Loucy (cell line): ENCODE results near the gene PNMA6A.
"Not testable (repeated sequence)": the region's sequence is repeated elsewhere in the genome, so short reads cannot be mapped to it uniquely, and the experiment has no call there.

Source experiments
- H2AFZ ChIP-seq: fragments of 200-600 bp; sonication (generic); 2 replicates; pipeline ENCODE4 v1.6.0; 2016; ENCODE audit warnings: antibody characterized with exemption, mild to moderate bottlenecking, low read length, moderate library complexity
- H3F3A ChIP-seq: fragments of 200-600 bp; 2 replicates; pipeline ENCODE4 v1.6.0; 2016; ENCODE audit warnings: antibody characterized with exemption, low read depth, mild to moderate bottlenecking
- H3K27me3 ChIP-seq: fragments of 200-600 bp; sonication (generic); 2 replicates; pipeline ENCODE4 v1.6.1; 2014; ENCODE audit warnings: low read length, mild to moderate bottlenecking; ENCODE audit not compliant: insufficient read depth, poor library complexity, severe bottlenecking
- H3K36me3 ChIP-seq: fragments of 200-600 bp; sonication (generic); 2 replicates; pipeline ENCODE4 v1.6.1; 2016; ENCODE audit warnings: low read length; ENCODE audit not compliant: insufficient read depth
- H3K4me1 ChIP-seq: fragments of 200-600 bp; sonication (generic); 2 replicates; pipeline ENCODE4 v1.5.1; 2014; ENCODE audit warnings: low read length, mild to moderate bottlenecking; ENCODE audit not compliant: insufficient read depth, poor library complexity, severe bottlenecking
- H3K4me2 ChIP-seq: fragments of 200-600 bp; sonication (generic); 2 replicates; pipeline ENCODE4 v1.6.0; 2014; ENCODE audit warnings: antibody characterized with exemption, low read length, low read depth, mild to moderate bottlenecking; ENCODE audit not compliant: poor library complexity, severe bottlenecking
- H3K4me3 ChIP-seq: fragments of 200-600 bp; sonication (generic); 2 replicates; pipeline ENCODE4 v1.5.1; 2014; ENCODE audit warnings: low read length, mild to moderate bottlenecking, mixed read lengths; ENCODE audit not compliant: poor library complexity, severe bottlenecking
- H3K79me2 ChIP-seq: fragments of 200-600 bp; sonication (generic); 2 replicates; pipeline ENCODE4 v1.6.1; 2014; ENCODE audit warnings: low read length; ENCODE audit not compliant: insufficient read depth
- H3K9ac ChIP-seq: fragments of 200-600 bp; sonication (generic); 2 replicates; pipeline ENCODE4 v1.6.0; 2014; ENCODE audit warnings: mild to moderate bottlenecking, low read depth, low read length, moderate library complexity; ENCODE audit not compliant: poor library complexity, severe bottlenecking
- H3K9me2 ChIP-seq: fragments of 200-600 bp; sonication (generic); replicated peaks from 2 replicates; pipeline ENCODE4 v1.6.1; 2016; ENCODE audit warnings: low read depth, low read length, mixed read lengths
- H3K9me3 ChIP-seq: fragments of 200-600 bp; sonication (generic); 2 replicates; pipeline ENCODE4 v1.6.1; 2014; ENCODE audit warnings: mild to moderate bottlenecking, antibody characterized with exemption, low read length, low read depth; ENCODE audit not compliant: insufficient read depth
- H4K20me1 ChIP-seq: fragments of 200-600 bp; sonication (generic); 2 replicates; pipeline ENCODE4 v1.6.0; 2014; ENCODE audit warnings: antibody characterized with exemption, low read length, mild to moderate bottlenecking; ENCODE audit not compliant: insufficient read depth, poor library complexity, severe bottlenecking
- EZH2phosphoT487 ChIP-seq: fragments of 200-600 bp; IDR thresholded peaks from 2 replicates; pipeline ENCODE4 v1.6.1; 2018; ENCODE audit warnings: antibody characterized with exemption, mild to moderate bottlenecking, moderate library complexity, borderline replicate concordance
- TF ChIP-seq, protein P1 (sequence below): fragments of 200-600 bp; sonication (generic); conservative IDR thresholded peaks from 2 replicates; pipeline ENCODE4 v1.5.1; 2014; ENCODE audit warnings: mild to moderate bottlenecking, antibody characterized with exemption, low read length

PNMA6A gene

DNA sequence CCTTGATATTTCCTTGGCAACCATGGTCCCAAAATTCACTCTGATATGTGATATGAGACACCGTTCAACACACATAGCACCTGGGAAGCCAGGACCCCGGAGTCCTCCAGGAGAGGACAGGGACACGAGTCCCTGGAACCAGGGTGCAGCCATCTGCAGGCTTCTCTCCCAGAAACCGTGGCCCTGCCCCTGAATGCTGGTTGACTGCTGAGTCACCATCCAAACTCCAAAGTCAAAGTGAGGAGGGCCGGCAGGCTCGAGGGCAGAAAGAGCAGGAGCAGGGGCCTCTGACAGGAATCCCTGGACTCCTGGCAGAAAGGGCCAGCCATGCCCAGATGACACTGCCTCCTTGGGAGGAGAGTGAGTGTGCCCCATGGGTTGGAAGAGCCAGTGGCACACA lies 6.9 kb upstream of the PNMA6A start:
- H3K4me2 ChIP-seq: no peak overlapping the region
- no peak overlapping the region for H3K9ac ChIP-seq
- no peak for TF ChIP-seq EZH2phosphoT487
- no peaks in the 10 kb centered on the region for H3F3A ChIP-seq
- H4K20me1 ChIP-seq: no peaks in the 10 kb centered on the region
- H3K4me1 ChIP-seq: no peaks in the 10 kb centered on the region
- no peaks in the 10 kb centered on the region for H3K9me2 ChIP-seq
- no peak overlapping the region for H3K4me3 ChIP-seq
- H3K36me3 ChIP-seq: no peaks in the 10 kb centered on the region
- no peak overlapping the region for H2AFZ ChIP-seq
- no peaks in the 10 kb centered on the region for H3K79me2 ChIP-seq
- no peaks in the 10 kb centered on the region for H3K27me3 ChIP-seq
- no peaks in the 10 kb centered on the region for H3K9me3 ChIP-seq

GRCh38 chrX:153066402-153066801 lies 5.9 kb upstream of the PNMA6A start:
- H3K9me2 ChIP-seq, H3F3A ChIP-seq, H3K9me3 ChIP-seq: not testable (repeated sequence)

GRCh38 chrX:153073331-153073730 lies 1.1 kb downstream of the PNMA6A start:
- not testable (repeated sequence) for H3K36me3 ChIP-seq, H3K4me1 ChIP-seq, H3K4me2 ChIP-seq, H3F3A ChIP-seq, H3K9ac ChIP-seq, H2AFZ ChIP-seq, H4K20me1 ChIP-seq, H3K9me2 ChIP-seq, H3K9me3 ChIP-seq, H3K79me2 ChIP-seq, H3K4me3 ChIP-seq, H3K27me3 ChIP-seq

More at GRCh38 chrX:153066402-153066801, 5.9 kb upstream of the PNMA6A start:
- not testable (repeated sequence) for H3K27me3 ChIP-seq, H3K4me2 ChIP-seq, H4K20me1 ChIP-seq, H2AFZ ChIP-seq, H3K36me3 ChIP-seq, H3K79me2 ChIP-seq, H3K9ac ChIP-seq, H3K4me1 ChIP-seq, H3K4me3 ChIP-seq

GRCh38 chrX:153074262-153074899 lies 2.1 kb downstream of the PNMA6A start:
- H3F3A ChIP-seq: no peaks in the 10 kb centered on the region
- no peak overlapping the region for H2AFZ ChIP-seq
- no peaks in the 10 kb centered on the region for H3K4me1 ChIP-seq
- H3K4me2 ChIP-seq: no peak overlapping the region
- no peaks in the 10 kb centered on the region for H3K79me2 ChIP-seq
- H3K9me2 ChIP-seq: no peaks in the 10 kb centered on the region
- H3K36me3 ChIP-seq: no peaks in the 10 kb centered on the region
- no peaks in the 10 kb centered on the region for H3K27me3 ChIP-seq
- H3K9ac ChIP-seq: no peak overlapping the region
- no peaks in the 10 kb centered on the region for H4K20me1 ChIP-seq
- no peaks in the 10 kb centered on the region for H3K9me3 ChIP-seq
- TF ChIP-seq, protein P1, sequence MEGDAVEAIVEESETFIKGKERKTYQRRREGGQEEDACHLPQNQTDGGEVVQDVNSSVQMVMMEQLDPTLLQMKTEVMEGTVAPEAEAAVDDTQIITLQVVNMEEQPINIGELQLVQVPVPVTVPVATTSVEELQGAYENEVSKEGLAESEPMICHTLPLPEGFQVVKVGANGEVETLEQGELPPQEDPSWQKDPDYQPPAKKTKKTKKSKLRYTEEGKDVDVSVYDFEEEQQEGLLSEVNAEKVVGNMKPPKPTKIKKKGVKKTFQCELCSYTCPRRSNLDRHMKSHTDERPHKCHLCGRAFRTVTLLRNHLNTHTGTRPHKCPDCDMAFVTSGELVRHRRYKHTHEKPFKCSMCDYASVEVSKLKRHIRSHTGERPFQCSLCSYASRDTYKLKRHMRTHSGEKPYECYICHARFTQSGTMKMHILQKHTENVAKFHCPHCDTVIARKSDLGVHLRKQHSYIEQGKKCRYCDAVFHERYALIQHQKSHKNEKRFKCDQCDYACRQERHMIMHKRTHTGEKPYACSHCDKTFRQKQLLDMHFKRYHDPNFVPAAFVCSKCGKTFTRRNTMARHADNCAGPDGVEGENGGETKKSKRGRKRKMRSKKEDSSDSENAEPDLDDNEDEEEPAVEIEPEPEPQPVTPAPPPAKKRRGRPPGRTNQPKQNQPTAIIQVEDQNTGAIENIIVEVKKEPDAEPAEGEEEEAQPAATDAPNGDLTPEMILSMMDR: no peak
- TF ChIP-seq EZH2phosphoT487: no peak
- H3K4me3 ChIP-seq: no peak overlapping the region
